Keratinocyte (primary cell): ENCODE measurements around the gene CA12. TPM values are rescaled to one million over a fixed set of nuclear protein-coding genes. Genes with fewer than 3 reads are reported as not detected.

Experiments
- DNase-seq: peaks from one replicate; pipeline ENCODE4 v3.0.0-alpha.2; 2011; ENCODE audit warnings: low read depth, missing footprints, low spot score
- FAIRE-seq: peaks from 2 replicates; lab custom pipeline; 2011; peaks lifted over from hg19 to GRCh38; lab: Jason Lieb, UNC
- H2AFZ ChIP-seq: 2 replicates; pipeline ENCODE4 v1.6.0; 2012; ENCODE audit warnings: low read length, control low read depth, inconsistent platforms; ENCODE audit not compliant: control insufficient read depth
- H3K27ac ChIP-seq: 2 replicates; pipeline ENCODE4 v1.5.1; 2011; ENCODE audit warnings: low read length; ENCODE audit not compliant: control insufficient read depth, insufficient read depth
- H3K27me3 ChIP-seq: 3 replicates; pipeline ENCODE4 v1.6.0; 2011; ENCODE audit warnings: low read length; ENCODE audit not compliant: control insufficient read depth, insufficient read depth; ENCODE audit errors: extremely low read depth
- H3K36me3 ChIP-seq, 2 experiments: 2 replicates in 1 of 2; 3 replicates in 1 of 2; pipeline ENCODE4 v1.5.1; 2011; ENCODE audit warnings: low read length in 2 of 2, mild to moderate bottlenecking in 1 of 2; ENCODE audit not compliant: control insufficient read depth in 2 of 2, insufficient read depth in 2 of 2; ENCODE audit errors: extremely low read depth in 1 of 2
- H3K4me1 ChIP-seq: 3 replicates; pipeline ENCODE4 v1.5.1; 2011; ENCODE audit warnings: low read length; ENCODE audit not compliant: control insufficient read depth, insufficient read depth; ENCODE audit errors: extremely low read depth
- H3K4me2 ChIP-seq: 3 replicates; pipeline ENCODE4 v1.6.0; 2011; ENCODE audit warnings: low read depth, low read length; ENCODE audit not compliant: control insufficient read depth, insufficient read depth; ENCODE audit errors: extremely low read depth
- H3K4me3 ChIP-seq, 3 experiments: fragments of 200-600 bp in 1 of 3; sonication (generic) in 1 of 3; 2 replicates in 2 of 3; 3 replicates in 1 of 3; pipeline ENCODE4 v1.5.1; 2011 to 2016; ENCODE audit warnings: low read length in 3 of 3, mild to moderate bottlenecking in 3 of 3, control low read depth in 2 of 3, inconsistent platforms in 1 of 3, low read depth in 1 of 3, mixed read lengths in 1 of 3, mixed run types in 1 of 3, moderate library complexity in 1 of 3; ENCODE audit not compliant: control insufficient read depth in 2 of 3, insufficient read depth in 2 of 3; ENCODE audit errors: extremely low read depth in 1 of 3
- H3K79me2 ChIP-seq: 2 replicates; pipeline ENCODE4 v1.6.0; 2012; ENCODE audit warnings: low read length; ENCODE audit not compliant: control insufficient read depth, insufficient read depth
- H3K9ac ChIP-seq: 3 replicates; pipeline ENCODE4 v1.6.0; 2011; ENCODE audit warnings: low read length; ENCODE audit not compliant: control insufficient read depth, insufficient read depth; ENCODE audit errors: extremely low read depth
- H3K9me1 ChIP-seq: 3 replicates; pipeline ENCODE4 v1.6.0; 2011; ENCODE audit warnings: low read length; ENCODE audit not compliant: control insufficient read depth, insufficient read depth; ENCODE audit errors: extremely low read depth
- H3K9me3 ChIP-seq: 2 replicates; pipeline ENCODE4 v1.5.1; 2012; ENCODE audit warnings: low read depth, low read length; ENCODE audit not compliant: control insufficient read depth
- H4K20me1 ChIP-seq: 3 replicates; pipeline ENCODE4 v1.6.0; 2011; ENCODE audit warnings: low read length; ENCODE audit not compliant: control insufficient read depth, insufficient read depth; ENCODE audit errors: extremely low read depth
- EZH2 ChIP-seq: IDR thresholded peaks from one replicate; pipeline ENCODE4 v1.6.1; 2012; ENCODE audit warnings: inconsistent platforms, mild to moderate bottlenecking, low read length, moderate library complexity
- dilution Hi-C: fragments of 300-500 bp; cut with MboI; formaldehyde crosslinking; loops from one replicate; pipeline ENCODE4 v1.7.0; 2020; ENCODE audit warnings: low sequenced_read_pairs; ENCODE audit not compliant: extremely low pct_ligation_motif_present
- polyA plus RNA-seq, 5 experiments: library from polyadenylated mRNA; depleted of rRNA in 3 of 5; stranded (reverse) in 3 of 5; stranded (forward) in 1 of 5; unstranded in 1 of 5; fragments of >200 nt; gene quantifications; 1 replicate in 1 of 5; 2 replicates in 3 of 5; 3 replicates in 1 of 5; pipeline versions ENCODE4 v1.2.1 to v1.2.3, GENCODE V29; 2011 to 2012; ENCODE audit warnings: missing spikeins in 2 of 5, low read depth in 1 of 5, low replicate concordance in 1 of 5
- TF ChIP-seq, protein P1 (sequence below), 3 experiments: IDR thresholded peaks in 1 of 3; conservative IDR thresholded peaks in 1 of 3; optimal IDR thresholded peaks in 1 of 3; 2 replicates in 2 of 3; 3 replicates in 1 of 3; pipeline versions ENCODE3 to v1.5.1; 2011; ENCODE audit warnings: low read length in 3 of 3, mild to moderate bottlenecking in 3 of 3, moderate library complexity in 2 of 3, control low read depth in 1 of 3, inconsistent platforms in 1 of 3; ENCODE audit not compliant: insufficient read depth in 2 of 3; ENCODE audit errors: extremely low read depth in 1 of 3

CA12 gene
- polyA plus RNA-seq, 1 donor (not counting 4 experiments of a cell fraction or from before 2014, with no cell fraction given): 158 TPM

DNA sequence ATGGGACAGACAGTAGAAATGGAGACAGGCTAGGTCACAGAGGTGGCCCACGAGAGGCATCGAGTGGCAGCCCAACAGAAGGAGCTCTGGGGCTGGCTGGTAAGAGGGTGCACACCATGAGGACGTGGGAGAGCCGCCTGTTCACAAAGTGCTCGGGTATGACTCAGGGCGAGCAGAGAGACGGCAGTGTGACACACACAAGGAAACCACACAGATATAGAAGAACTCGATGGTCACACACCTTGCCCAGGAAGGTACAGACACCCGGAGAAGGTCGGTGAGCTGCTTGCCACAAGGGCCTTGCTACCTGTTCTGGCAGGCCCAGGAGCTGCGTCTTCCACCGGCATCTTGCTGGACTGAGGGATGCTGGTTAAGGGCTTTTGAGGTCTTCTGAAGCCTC, 50.2 kb downstream of the CA12 start:
- no peaks in the 10 kb centered on the region for H3K27me3 ChIP-seq
- peak overlapping the region; percentile 53 for H3K27ac ChIP-seq
- peak overlapping the region; percentile 5 for H3K9ac ChIP-seq
- no peak for TF ChIP-seq EZH2
- TF ChIP-seq, protein P1, sequence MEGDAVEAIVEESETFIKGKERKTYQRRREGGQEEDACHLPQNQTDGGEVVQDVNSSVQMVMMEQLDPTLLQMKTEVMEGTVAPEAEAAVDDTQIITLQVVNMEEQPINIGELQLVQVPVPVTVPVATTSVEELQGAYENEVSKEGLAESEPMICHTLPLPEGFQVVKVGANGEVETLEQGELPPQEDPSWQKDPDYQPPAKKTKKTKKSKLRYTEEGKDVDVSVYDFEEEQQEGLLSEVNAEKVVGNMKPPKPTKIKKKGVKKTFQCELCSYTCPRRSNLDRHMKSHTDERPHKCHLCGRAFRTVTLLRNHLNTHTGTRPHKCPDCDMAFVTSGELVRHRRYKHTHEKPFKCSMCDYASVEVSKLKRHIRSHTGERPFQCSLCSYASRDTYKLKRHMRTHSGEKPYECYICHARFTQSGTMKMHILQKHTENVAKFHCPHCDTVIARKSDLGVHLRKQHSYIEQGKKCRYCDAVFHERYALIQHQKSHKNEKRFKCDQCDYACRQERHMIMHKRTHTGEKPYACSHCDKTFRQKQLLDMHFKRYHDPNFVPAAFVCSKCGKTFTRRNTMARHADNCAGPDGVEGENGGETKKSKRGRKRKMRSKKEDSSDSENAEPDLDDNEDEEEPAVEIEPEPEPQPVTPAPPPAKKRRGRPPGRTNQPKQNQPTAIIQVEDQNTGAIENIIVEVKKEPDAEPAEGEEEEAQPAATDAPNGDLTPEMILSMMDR (optimal IDR thresholded peaks at IDR 0.05 in 1 of 3, IDR thresholded peaks at IDR 0.05 in 1 of 3, conservative IDR thresholded peaks at IDR 0.05 in 1 of 3; ENCODE audit: extremely low read depth in 1 of 3, insufficient read depth in 2 of 3, low read length in 3 of 3): peak in 1 of 3 experiments; percentile 10
- no peak overlapping the region for H3K4me3 ChIP-seq
- H2AFZ ChIP-seq: no peak overlapping the region
- peaks cover 31% of the 10 kb centered on the region for H3K4me1 ChIP-seq
- peak; percentile 67 for DNase-seq
- peak overlapping the region; percentile 23 for H3K4me2 ChIP-seq
- dilution Hi-C loops: no loop called here
- FAIRE-seq: peak; percentile 98
- peaks cover 7% of the 10 kb centered on the region in 2 experiments for H3K36me3 ChIP-seq
- no peaks in the 10 kb centered on the region for H3K9me3 ChIP-seq
- H3K9me1 ChIP-seq: no peaks in the 10 kb centered on the region
- no peaks in the 10 kb centered on the region for H3K79me2 ChIP-seq
- H4K20me1 ChIP-seq: no peaks in the 10 kb centered on the region

- no peaks in the 10 kb centered on the region for H3K9me3 ChIP-seq
Measured at GRCh38 chr15:63330926-63331325, 50.7 kb downstream of the CA12 start.

More at GRCh38 chr15:63330926-63331325, 50.7 kb downstream of the CA12 start:
- dilution Hi-C loops: no loop called here
- Histone ChIP-seq H2AFZ (no peak overlapping the region), H3K9me1 (no peaks in the 10 kb centered on the region), H3K27ac (peak overlapping the region; percentile 53), H3K27me3 (no peaks in the 10 kb centered on the region), H3K4me3 (no peak overlapping the region), H3K9ac (peak overlapping the region; percentile 5), H4K20me1 (no peaks in the 10 kb centered on the region), H3K79me2 (no peaks in the 10 kb centered on the region), H3K4me2 (peak overlapping the region; percentile 23), H3K36me3 (peaks cover 6 to 10% of the 10 kb centered on the region in 2 experiments), H3K4me1 (peaks cover 31% of the 10 kb centered on the region)
- FAIRE-seq (no peak), DNase-seq (no peak)
- no peak for TF ChIP-seq EZH2
- TF ChIP-seq, protein P1 (optimal IDR thresholded peaks at IDR 0.05 in 1 of 3, IDR thresholded peaks at IDR 0.05 in 1 of 3, conservative IDR thresholded peaks at IDR 0.05 in 1 of 3; ENCODE audit: extremely low read depth in 1 of 3, insufficient read depth in 2 of 3, low read length in 3 of 3): no peak
